ENCODE data around the gene CHD5. TPM values are rescaled to one million over a fixed set of nuclear protein-coding genes. Genes with fewer than 3 reads are reported as not detected.

Gene CHD5
- total RNA-seq, 1 experiment from 2014 or later: 6.1 TPM

DNA sequence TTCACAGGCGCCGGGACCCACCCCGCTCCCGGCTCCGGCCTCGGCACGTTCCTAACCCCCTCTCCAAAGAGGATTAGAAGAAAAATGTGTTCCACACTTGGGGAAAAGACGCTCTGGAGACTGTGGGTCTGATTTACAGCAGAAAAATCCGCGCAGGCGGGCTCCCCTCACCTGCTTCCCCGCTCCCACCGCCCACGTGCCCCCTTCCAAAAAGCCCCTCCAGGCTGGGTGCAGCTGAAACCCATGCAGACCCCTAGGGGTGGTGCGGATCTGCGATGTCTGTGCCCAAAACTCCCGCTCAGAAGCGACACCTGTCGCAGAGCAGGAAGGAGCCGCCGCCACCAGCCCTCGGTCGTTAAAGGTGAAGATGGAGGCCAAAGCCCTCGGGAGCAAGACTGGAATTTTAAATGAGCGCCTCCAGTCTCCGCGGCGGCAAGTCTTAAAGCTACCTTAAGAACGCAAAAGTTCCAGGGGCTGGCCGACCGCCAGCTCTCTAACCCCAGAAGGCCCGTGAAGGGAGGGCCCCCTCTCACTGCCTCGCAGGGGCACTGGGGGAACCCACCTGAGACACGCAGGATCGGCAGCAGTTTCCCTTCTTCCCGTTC, 688 bp upstream of the CHD5 start:
- peak overlapping the region; percentile 74; the same call in 1 of the 2 replicates for H3K4me2 ChIP-seq (ENCODE audit: low read length)
- H3K9me3 ChIP-seq (ENCODE audit: control insufficient read depth in 1 of 2, insufficient read depth in 1 of 2, low read depth in 1 of 2, low read length in 2 of 2): no peaks in the 10 kb centered on the region
- ChIA-PET CTCF (no interaction called here), POLR2A (no interaction called here), RAD21 (ENCODE audit: low non-redundant PET in 1 of 2, low total read pairs in 2 of 2, uncharacterized antibody in 2 of 2, unreplicated experiment in 2 of 2) (interaction anchor here in 1 of 2 experiments (0.6 kb wide), 1 partner anchor 64 kb away, joined by 3 read pairs; no protein-coding TSS in a partner anchor)
- ATAC-seq: no peak
- H3K9ac ChIP-seq (ENCODE audit: low read length): no peak overlapping the region
- no peaks in the 10 kb centered on the region for H3K9me2 ChIP-seq (ENCODE audit: insufficient read depth)
- peaks cover 5% of the 10 kb centered on the region; the same call in 1 of the 2 replicates for H3K79me2 ChIP-seq (ENCODE audit: insufficient read depth, low read length)
- peaks cover 0 to 7% of the 10 kb centered on the region in 2 experiments; a peak in 1 of 4 replicates for H3K36me3 ChIP-seq (ENCODE audit: control insufficient read depth in 1 of 2, insufficient read depth in 2 of 2, low read length in 2 of 2)
- intact Hi-C loops (cut with micrococcal nuclease): loop anchor here (5.0 kb wide), 1 partner anchor 129 kb away; no protein-coding TSS in a partner anchor
- no peak overlapping the region for H2AFZ ChIP-seq (ENCODE audit: low read depth, low read length, poor library complexity, severe bottlenecking)
- DNase-seq (ENCODE audit: low read depth, low spot score): no peak
- peaks cover 12 to 26% of the 10 kb centered on the region in 2 experiments for H3K4me1 ChIP-seq (ENCODE audit: control insufficient read depth in 1 of 2, insufficient read depth in 2 of 2, low read length in 2 of 2)
- no peak for TF ChIP-seq JUND (IDR thresholded peaks at IDR 0.05)
- H3K27ac ChIP-seq (ENCODE audit: low read depth, low read length): no peak overlapping the region
- no peaks in the 10 kb centered on the region for H3K27me3 ChIP-seq (ENCODE audit: insufficient read depth, low read length)
- peaks cover 12% of the 10 kb centered on the region; the same call in 1 of the 2 replicates for H4K20me1 ChIP-seq (ENCODE audit: insufficient read depth)
- H3K4me3 ChIP-seq (replicated peaks in 1 of 2; ENCODE audit: low read depth in 1 of 2, low read length in 2 of 2): no peak overlapping the region
- no TSS peak for BruUV-seq (replicated peaks)

DNA sequence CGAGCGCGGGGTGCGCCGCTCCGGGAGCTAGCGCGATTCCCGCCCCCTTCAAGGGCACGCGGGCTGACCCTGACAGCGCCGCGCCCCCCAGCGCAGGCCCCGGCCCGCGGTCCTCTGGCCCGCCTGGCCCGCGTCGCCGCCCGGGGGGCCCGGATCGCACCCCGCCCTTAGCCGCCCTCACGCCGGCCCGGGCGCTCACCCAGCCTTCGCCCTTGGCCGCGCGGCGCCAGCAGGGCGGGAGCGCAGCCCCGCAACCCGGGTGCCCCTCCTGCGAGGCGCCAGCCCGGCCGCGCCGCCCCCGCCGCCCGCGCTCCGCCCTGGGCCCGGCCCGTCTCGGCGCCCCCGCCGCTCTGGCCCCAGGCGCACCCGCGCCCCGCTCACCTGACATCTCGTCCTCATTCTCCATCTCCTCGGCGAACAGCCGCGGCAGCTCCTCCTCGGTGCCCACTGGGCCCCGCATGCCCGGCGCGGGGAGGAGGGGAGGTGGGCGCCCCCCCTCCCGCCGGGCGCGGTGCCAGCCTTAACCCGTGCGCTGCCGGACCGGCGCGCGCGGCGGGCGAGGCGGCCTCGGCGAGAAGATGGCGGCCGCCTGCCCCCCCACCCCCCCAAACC, 451 bp downstream of the CHD5 start:
- H3K4me2 ChIP-seq (ENCODE audit: low read length): peak overlapping the region; percentile 74
- CTCF ChIA-PET: no interaction called here
- TF ChIP-seq SP1 (IDR thresholded peaks at IDR 0.05; ENCODE audit: low read depth) (no peak), EZH2phosphoT487 (IDR thresholded peaks at IDR 0.05; ENCODE audit: borderline replicate concordance) (no peak), ZNF274 (IDR thresholded peaks at IDR 0.05; ENCODE audit: low read depth, low read length) (no peak), EGR1 (IDR thresholded peaks at IDR 0.05; ENCODE audit: low read depth) (no peak), CEBPB (IDR thresholded peaks at IDR 0.05; ENCODE audit: low read depth) (no peak), SRF (IDR thresholded peaks at IDR 0.05; ENCODE audit: low read depth) (no peak), ZFX (IDR thresholded peaks at IDR 0.05) (no peak), POLR2AphosphoS5 (IDR thresholded peaks at IDR 0.05; ENCODE audit: low read depth, low read length) (no peak), SIN3A (IDR thresholded peaks at IDR 0.05; ENCODE audit: low read depth) (no peak), POLR2A (IDR thresholded peaks at IDR 0.05; ENCODE audit: borderline replicate concordance, extremely low read depth, insufficient read depth, insufficient read length) (no peak)
- TF ChIP-seq, protein P1, sequence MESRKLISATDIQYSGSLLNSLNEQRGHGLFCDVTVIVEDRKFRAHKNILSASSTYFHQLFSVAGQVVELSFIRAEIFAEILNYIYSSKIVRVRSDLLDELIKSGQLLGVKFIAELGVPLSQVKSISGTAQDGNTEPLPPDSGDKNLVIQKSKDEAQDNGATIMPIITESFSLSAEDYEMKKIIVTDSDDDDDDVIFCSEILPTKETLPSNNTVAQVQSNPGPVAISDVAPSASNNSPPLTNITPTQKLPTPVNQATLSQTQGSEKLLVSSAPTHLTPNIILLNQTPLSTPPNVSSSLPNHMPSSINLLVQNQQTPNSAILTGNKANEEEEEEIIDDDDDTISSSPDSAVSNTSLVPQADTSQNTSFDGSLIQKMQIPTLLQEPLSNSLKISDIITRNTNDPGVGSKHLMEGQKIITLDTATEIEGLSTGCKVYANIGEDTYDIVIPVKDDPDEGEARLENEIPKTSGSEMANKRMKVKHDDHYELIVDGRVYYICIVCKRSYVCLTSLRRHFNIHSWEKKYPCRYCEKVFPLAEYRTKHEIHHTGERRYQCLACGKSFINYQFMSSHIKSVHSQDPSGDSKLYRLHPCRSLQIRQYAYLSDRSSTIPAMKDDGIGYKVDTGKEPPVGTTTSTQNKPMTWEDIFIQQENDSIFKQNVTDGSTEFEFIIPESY (IDR thresholded peaks at IDR 0.05; ENCODE audit: extremely low read depth, insufficient replicate concordance, low read length): no peak
- TF ChIP-seq, protein P2, sequence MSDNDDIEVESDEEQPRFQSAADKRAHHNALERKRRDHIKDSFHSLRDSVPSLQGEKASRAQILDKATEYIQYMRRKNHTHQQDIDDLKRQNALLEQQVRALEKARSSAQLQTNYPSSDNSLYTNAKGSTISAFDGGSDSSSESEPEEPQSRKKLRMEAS (IDR thresholded peaks at IDR 0.05): no peak
- TF ChIP-seq, protein P3, sequence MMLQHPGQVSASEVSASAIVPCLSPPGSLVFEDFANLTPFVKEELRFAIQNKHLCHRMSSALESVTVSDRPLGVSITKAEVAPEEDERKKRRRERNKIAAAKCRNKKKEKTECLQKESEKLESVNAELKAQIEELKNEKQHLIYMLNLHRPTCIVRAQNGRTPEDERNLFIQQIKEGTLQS (IDR thresholded peaks at IDR 0.05): no peak

More for the DNA sequence above, 451 bp downstream of the CHD5 start:
- ChIA-PET POLR2A (no interaction called here), RAD21 (ENCODE audit: low non-redundant PET in 1 of 2, low total read pairs in 2 of 2, uncharacterized antibody in 2 of 2, unreplicated experiment in 2 of 2) (no interaction called here)
- DNase-seq (ENCODE audit: low read depth, low spot score): no peak
- peak overlapping the region; percentile 40; the same call in 1 of the 2 replicates for H3K9ac ChIP-seq (ENCODE audit: low read length)
- BruUV-seq (replicated peaks): no TSS peak
- H3K27ac ChIP-seq (ENCODE audit: low read depth, low read length): peak overlapping the region; percentile 15; the same call in 1 of the 2 replicates
- H3K4me3 ChIP-seq (replicated peaks in 1 of 2; ENCODE audit: low read depth in 1 of 2, low read length in 2 of 2): peak overlapping the region; percentile 37 to 54
- no peaks in the 10 kb centered on the region for H3K36me3 ChIP-seq (ENCODE audit: control insufficient read depth in 1 of 2, insufficient read depth in 2 of 2, low read length in 2 of 2)
- H3K9me3 ChIP-seq (ENCODE audit: control insufficient read depth in 1 of 2, insufficient read depth in 1 of 2, low read depth in 1 of 2, low read length in 2 of 2): no peaks in the 10 kb centered on the region
- intact Hi-C loops (cut with micrococcal nuclease): loop anchor here (5.0 kb wide), 1 partner anchor 127 kb away; no protein-coding TSS in a partner anchor
- H3K79me2 ChIP-seq (ENCODE audit: insufficient read depth, low read length): no peaks in the 10 kb centered on the region
- H2AFZ ChIP-seq (ENCODE audit: low read depth, low read length, poor library complexity, severe bottlenecking): no peak overlapping the region
- H3K27me3 ChIP-seq (ENCODE audit: insufficient read depth, low read length): no peaks in the 10 kb centered on the region
- ATAC-seq: peak; percentile 35
- H4K20me1 ChIP-seq (ENCODE audit: insufficient read depth): peaks cover under 1% of the 10 kb centered on the region; the same call in 1 of the 2 replicates
- no peaks in the 10 kb centered on the region for H3K9me2 ChIP-seq (ENCODE audit: insufficient read depth)
- H3K4me1 ChIP-seq (ENCODE audit: control insufficient read depth in 1 of 2, insufficient read depth in 2 of 2, low read length in 2 of 2): peaks cover 12 to 26% of the 10 kb centered on the region in 2 experiments
